GOT3 (cell line): ENCODE measurements around the gene CYP2W1.

Experiments
- DNase-seq: peaks from one replicate; lab custom pipeline; 2025; ENCODE audit warnings: mixed read lengths; lab: John Stamatoyannopoulos, UW

CYP2W1 gene

GRCh38 chr7:1015196-1016121, 32.5 kb downstream of the CYP2W1 start:
- no peak for DNase-seq

- no peak for DNase-seq
Measured at GRCh38 chr7:1016577-1017531, 33.9 kb downstream of the CYP2W1 start.

GRCh38 chr7:1017586-1018333, 34.8 kb downstream of the CYP2W1 start:
- no peak for DNase-seq

GRCh38 chr7:1018334-1018695, 35.3 kb downstream of the CYP2W1 start:
- DNase-seq = no peak

- DNase-seq = no peak
Measured at GRCh38 chr7:1019255-1019785, 36.3 kb downstream of the CYP2W1 start.

- no peak for DNase-seq
Measured at GRCh38 chr7:1019789-1020610, 37.0 kb downstream of the CYP2W1 start.

GRCh38 chr7:1020849-1021251, 37.9 kb downstream of the CYP2W1 start:
- no peak for DNase-seq

- DNase-seq = no peak
Measured at GRCh38 chr7:1021366-1021765, 38.4 kb downstream of the CYP2W1 start.

- no peak for DNase-seq
Measured at GRCh38 chr7:1021931-1022330, 39.0 kb downstream of the CYP2W1 start.

GRCh38 chr7:1022356-1022755, 39.4 kb downstream of the CYP2W1 start:
- DNase-seq = no peak

GRCh38 chr7:1022801-1023465, 40.0 kb downstream of the CYP2W1 start:
- no peak for DNase-seq

GRCh38 chr7:1024331-1024841, 41.4 kb downstream of the CYP2W1 start:
- DNase-seq = no peak

- no peak for DNase-seq
Measured at GRCh38 chr7:1024876-1025742, 42.1 kb downstream of the CYP2W1 start.

- no peak for DNase-seq
Measured at GRCh38 chr7:1025743-1026581, 43.0 kb downstream of the CYP2W1 start.

GRCh38 chr7:1026721-1027161, 43.8 kb downstream of the CYP2W1 start:
- no peak for DNase-seq

GRCh38 chr7:1027242-1028043, 44.5 kb downstream of the CYP2W1 start:
- DNase-seq = peak; percentile 16
